ENCODE measurements around the gene SPATA32.

GRCh38 chr17:45301674-45302073, 39.8 kb upstream of the SPATA32 start:
- TF ChIP-seq CTCF (IDR thresholded peaks at IDR 0.05) (no peak), POLR2A (IDR thresholded peaks at IDR 0.05) (no peak)
